HG02852 (cell line): ENCODE measurements around the gene DEFB129.
"Not testable (repeated sequence)": the region's sequence is repeated elsewhere in the genome, so short reads cannot be mapped to it uniquely, and the experiment has no call there.

ENCODE experiments used
- ATAC-seq: cut with Tn5 transposase; IDR thresholded peaks from one replicate; pipeline ENCODE4 v1.9.1; 2021; ENCODE audit warnings: mild to moderate bottlenecking, moderate library complexity; ENCODE audit not compliant: unreplicated experiment

The DEFB129 gene

GRCh38 chr20:226958-227357, at the start of gene DEFB129:
Gene DEFB129 (plus strand): TSS chr20:227258. CDS start chr20:227289, 31 bp downstream.
- ATAC-seq, result no peak

- ATAC-seq, result no peak
These were observed 42.8 kb upstream of the DEFB129 start for GRCh38 chr20:184288-184687.

- ATAC-seq, result no peak
These were observed 39.3 kb upstream of the DEFB129 start for GRCh38 chr20:187733-188132.

GRCh38 chr20:189611-190010, 37.4 kb upstream of the DEFB129 start, which contains the start of gene DEFB128:
Gene DEFB128 (minus strand): TSS chr20:189711. CDS start chr20:189623, 88 bp downstream.
- ATAC-seq, result no peak

- ATAC-seq, result no peak
These were observed 28.8 kb upstream of the DEFB129 start for GRCh38 chr20:198225-198624.

GRCh38 chr20:199996-200395, 27.1 kb upstream of the DEFB129 start:
- no peak for ATAC-seq

- not testable (repeated sequence) for ATAC-seq
These were observed 23.4 kb upstream of the DEFB129 start for GRCh38 chr20:203630-204029.

- no peak for ATAC-seq
These were observed 18.0 kb upstream of the DEFB129 start for GRCh38 chr20:208942-209566.

GRCh38 chr20:210809-211502, 16.1 kb upstream of the DEFB129 start:
- no peak for ATAC-seq

- ATAC-seq, result no peak
These were observed 12.7 kb upstream of the DEFB129 start for GRCh38 chr20:214383-214782.

- no peak for ATAC-seq
These were observed 11.3 kb upstream of the DEFB129 start for GRCh38 chr20:215796-216195.

- no peak for ATAC-seq
These were observed 9.8 kb upstream of the DEFB129 start for GRCh38 chr20:217266-217665.

- no peak for ATAC-seq
These were observed 7.6 kb upstream of the DEFB129 start for GRCh38 chr20:219290-220115.

- ATAC-seq, result no peak
These were observed 5.7 kb upstream of the DEFB129 start for GRCh38 chr20:221258-221830.

- not testable (repeated sequence) for ATAC-seq
These were observed 1.2 kb upstream of the DEFB129 start for GRCh38 chr20:225879-226278.

GRCh38 chr20:227439-228105, 514 bp downstream of the DEFB129 start:
- no peak for ATAC-seq

- ATAC-seq, result no peak
These were observed 8.8 kb downstream of the DEFB129 start for GRCh38 chr20:235891-236290.

GRCh38 chr20:237489-237888, 10.4 kb downstream of the DEFB129 start:
- peak; percentile 64 for ATAC-seq

- peak; percentile 70 for ATAC-seq
These were observed 10.9 kb downstream of the DEFB129 start for GRCh38 chr20:237929-238328.

- ATAC-seq, result no peak
These were observed 15.8 kb downstream of the DEFB129 start for GRCh38 chr20:242905-243304.

GRCh38 chr20:251354-251753, 24.3 kb downstream of the DEFB129 start:
- no peak for ATAC-seq
